SK-N-DZ (cell line): ENCODE results near the gene TMEM151A. TPM values are rescaled to one million over a fixed set of nuclear protein-coding genes. Genes with fewer than 3 reads are reported as not detected.
"Not testable (repeated sequence)": the region's sequence is repeated elsewhere in the genome, so short reads cannot be mapped to it uniquely, and the experiment has no call there.

ENCODE experiments used
- DNase-seq: peaks from one replicate; pipeline ENCODE4 v3.0.0-alpha.2; 2015; ENCODE audit warnings: low spot score
- polyA plus RNA-seq, 2 experiments: library from polyadenylated mRNA; depleted of rRNA; stranded (reverse); fragments of >200 nt; gene quantifications; 2 replicates each; pipeline ENCODE4 v1.2.3, GENCODE V29; 2014

TMEM151A gene
- 3.3 and 4.1 TPM in 2 replicates for polyA plus RNA-seq (2014; cell fraction: cytosol; rRNA removed)
- polyA plus RNA-seq (2014; cell fraction: nucleus; rRNA removed): 1.2 and 2.7 TPM in 2 replicates

- DNase-seq: no peak
Observed at GRCh38 chr11:66291706-66292542, at the start of gene TMEM151A. TSS of gene TMEM151A (plus strand) at chr11:66291894. CDS start at chr11:66292014, 120 bp downstream.

DNA sequence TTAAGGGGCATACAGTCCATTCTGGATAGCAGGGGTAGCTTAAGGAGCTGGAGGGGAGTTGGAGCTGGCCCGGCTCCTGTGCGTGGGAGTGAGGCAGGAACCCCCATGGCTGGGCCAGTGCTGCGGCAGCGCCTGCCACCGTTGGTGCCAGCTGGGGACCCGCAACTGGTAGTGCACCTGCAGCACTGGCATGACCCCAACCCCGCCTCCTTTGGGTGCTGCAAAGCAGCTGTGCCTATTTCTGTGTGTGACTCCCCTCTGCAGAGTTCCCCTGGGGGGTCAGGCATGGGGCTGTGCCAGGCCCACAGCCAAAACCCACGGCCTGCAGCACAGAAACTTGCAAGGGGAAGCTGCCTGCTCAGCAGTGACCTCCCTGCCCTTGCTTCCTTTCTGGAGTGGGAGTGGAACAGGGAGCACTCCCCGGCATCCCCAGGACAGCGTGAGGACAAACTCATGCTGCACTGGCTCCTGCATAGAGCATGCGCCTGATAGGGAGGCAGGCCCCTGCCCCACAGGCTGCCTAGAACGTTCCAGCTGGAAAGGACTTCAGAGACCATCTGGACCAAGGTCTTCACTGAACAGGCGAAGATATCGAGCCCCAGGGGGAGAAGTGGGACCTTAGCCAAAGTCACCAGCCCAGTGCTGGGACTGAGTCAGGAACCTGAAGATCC lies 49.5 kb upstream of the TMEM151A start:
- DNase-seq: no peak

DNA sequence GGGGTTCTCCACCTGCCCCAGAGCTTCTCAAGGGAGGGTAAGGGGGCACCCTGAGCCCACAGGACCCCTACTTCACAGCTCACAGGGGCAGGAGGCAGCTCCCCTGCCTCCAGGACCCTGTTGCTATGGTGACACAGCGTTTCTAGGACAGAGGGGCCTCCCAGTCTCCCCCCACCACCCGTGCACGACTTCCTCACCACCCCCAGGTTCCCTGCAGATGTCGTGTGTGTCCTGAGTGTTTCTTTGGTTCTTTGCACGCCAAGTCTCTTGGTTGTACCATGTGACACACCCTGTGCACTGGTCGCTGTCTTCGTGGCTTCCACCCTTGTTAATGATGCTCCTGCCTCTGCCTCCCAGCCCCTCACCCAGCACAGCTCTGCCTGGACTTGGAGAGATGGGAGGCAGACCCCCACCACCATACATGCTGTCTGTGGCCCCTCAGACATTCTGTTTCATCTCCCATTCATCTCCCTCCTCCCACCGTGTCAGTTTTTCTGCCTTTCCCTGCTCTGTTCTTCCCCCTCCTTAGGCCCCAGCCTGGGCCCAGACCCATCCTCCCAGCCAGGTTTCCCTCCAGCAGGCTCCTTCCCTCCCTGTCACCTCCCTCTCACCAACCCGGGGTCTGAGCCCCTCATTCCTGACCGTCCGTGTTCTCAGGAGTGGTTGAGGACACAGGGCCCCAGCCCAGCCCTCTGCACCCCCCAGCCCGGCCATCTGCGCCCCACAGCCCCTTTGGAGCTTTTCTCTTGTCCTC lies 47.7 kb upstream of the TMEM151A start:
- DNase-seq: no peak

- no peak for DNase-seq
Observed at GRCh38 chr11:66247295-66247694, 44.4 kb upstream of the TMEM151A start.

GRCh38 chr11:66247801-66248200 lies 43.9 kb upstream of the TMEM151A start:
- no peak for DNase-seq

DNA sequence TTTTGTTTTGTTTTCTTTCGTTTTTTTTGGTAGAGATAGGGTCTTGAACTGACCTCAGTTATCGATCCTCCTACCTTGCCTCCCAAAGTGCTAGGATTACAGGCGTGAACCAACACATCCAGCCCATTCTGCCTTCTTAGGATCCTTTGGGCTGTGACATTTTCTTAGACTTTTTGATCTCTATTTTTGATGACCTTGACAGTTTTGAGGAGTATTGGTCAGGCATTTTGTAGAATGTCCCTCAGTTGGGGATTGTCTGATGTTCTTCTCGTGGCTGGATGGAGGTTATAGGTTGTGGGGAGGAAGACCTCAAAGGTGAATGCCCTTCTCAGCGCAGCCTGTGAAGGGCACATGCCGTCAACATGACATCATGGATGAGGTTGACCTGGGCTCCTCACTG lies 42.8 kb upstream of the TMEM151A start:
- DNase-seq: no peak

DNA sequence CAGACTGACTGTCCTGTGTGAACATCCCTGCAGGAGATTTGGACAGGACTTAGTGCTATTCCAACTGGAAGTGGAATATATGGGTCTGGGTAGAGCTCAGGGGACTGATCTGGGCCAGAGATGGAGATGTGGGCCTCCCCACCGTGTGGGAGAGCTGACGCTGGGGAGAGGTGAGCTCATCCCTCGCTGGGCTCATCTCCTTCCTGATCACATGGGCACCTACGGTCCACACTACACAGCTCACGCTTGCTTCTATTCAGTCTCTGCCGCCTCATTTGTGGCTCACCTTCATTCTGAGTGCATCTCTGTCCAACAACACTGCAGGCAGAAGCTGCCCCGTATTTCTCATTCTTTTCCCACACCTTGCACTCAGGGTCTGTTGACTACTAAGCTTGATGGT lies 39.9 kb upstream of the TMEM151A start:
- no peak for DNase-seq

DNA sequence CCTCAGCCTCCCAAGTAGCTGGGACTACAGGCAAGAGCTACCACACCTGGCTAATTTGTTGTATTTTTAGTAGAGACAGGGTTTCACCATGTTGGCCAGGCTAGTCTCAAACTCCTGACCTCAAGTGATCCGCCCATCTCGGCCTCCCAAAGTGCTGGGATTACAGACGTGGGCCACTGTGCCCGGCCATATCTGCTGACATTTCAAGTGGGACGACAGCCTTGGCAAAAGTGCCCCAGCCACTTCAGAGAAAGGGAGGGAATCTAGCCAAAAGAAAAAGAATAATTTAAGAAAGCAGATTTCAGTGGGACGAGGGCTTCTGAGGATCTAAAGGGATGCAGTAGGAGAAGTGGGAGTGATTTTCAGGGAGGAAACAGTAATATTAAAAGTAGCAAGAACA lies 38.6 kb upstream of the TMEM151A start:
- not testable (repeated sequence) for DNase-seq

DNA sequence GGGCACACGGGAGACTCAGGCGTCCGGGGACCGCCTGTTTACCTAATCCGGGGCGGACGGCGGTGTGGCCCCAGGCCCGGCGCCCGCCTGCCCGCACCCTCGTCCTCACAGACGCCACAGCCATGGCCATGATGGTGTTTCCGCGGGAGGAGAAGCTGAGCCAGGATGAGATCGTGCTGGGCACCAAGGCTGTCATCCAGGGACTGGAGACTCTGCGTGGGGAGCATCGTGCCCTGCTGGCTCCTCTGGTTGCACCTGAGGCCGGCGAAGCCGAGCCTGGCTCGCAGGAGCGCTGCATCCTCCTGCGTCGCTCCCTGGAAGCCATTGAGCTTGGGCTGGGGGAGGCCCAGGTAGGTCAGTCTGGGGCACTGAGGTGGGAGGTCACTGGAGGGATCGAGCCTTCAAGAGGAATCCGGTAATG lies 33.2 kb upstream of the TMEM151A start:
- no peak for DNase-seq

DNA sequence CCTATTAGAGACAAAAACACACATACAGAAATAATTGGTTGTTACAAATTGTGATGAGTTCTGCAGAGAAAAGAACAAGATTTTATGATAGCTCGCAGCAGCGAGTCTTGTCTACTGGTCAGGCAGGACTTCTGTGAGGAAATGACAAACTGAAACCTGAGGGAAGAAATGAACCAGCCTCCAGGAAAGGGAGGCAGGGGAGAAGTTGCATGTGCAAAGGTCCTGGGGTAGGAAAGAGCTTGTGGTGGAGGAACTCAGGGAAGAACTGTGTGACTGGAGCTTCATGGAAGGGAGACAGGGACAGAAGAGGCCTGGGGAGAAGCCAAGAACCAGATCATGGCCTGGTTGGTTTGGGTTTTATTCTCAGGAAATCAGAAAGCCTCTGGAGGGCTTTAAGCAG lies 32.5 kb upstream of the TMEM151A start:
- no peak for DNase-seq

DNA sequence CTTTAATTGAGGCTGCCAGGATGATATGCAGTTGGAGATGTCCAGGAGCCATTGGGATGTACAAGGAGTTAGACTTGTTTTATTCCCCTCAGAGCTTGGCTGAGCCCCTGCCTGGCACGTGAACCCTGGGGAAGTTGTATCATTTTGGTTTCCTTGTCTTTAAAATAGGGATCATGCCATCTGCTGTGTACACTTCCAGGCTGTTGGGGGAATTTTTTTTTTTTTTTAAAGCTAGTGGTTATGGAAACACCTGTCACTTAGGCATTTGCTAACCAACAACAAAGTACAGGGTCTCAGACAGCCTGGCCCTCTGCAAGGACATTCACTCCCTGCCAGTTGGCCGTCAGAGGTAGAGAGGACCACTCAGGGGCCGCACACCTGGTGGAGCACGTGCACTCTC lies 31.7 kb upstream of the TMEM151A start:
- no peak for DNase-seq

DNA sequence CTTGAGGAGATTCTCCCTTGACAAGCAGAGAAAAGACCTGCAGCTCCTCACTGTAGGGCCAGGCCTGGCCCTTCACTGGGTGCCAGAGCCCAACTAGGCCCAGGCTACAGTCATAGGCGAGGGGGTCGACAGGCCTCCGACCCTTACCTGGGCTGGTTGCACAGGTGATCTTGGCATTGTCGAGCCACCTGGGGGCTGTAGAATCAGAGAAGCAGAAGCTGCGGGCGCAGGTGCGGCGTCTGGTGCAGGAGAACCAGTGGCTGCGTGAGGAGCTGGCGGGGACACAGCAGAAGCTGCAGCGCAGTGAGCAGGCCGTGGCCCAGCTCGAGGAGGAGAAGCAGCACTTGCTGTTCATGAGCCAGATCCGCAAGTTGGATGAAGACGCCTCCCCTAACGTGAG lies 30.1 kb upstream of the TMEM151A start:
- DNase-seq: no peak

- no peak for DNase-seq
Observed at GRCh38 chr11:66262191-66262590, 29.5 kb upstream of the TMEM151A start.

DNA sequence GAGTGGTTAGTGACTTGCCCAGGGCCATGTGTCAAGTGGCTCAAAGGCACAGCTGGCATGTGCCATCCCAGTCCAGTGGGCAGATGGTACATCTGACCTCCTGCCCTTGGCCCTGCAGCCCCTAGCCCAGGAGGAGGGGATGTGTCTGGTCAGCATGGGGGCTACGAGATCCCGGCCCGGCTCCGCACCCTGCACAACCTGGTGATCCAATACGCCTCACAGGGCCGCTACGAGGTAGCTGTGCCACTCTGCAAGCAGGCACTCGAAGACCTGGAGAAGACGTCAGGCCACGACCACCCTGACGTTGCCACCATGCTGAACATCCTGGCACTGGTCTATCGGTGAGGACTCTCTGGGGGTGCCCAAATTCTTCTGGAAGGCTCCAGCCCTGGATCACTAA lies 29.0 kb upstream of the TMEM151A start:
- DNase-seq: no peak

DNA sequence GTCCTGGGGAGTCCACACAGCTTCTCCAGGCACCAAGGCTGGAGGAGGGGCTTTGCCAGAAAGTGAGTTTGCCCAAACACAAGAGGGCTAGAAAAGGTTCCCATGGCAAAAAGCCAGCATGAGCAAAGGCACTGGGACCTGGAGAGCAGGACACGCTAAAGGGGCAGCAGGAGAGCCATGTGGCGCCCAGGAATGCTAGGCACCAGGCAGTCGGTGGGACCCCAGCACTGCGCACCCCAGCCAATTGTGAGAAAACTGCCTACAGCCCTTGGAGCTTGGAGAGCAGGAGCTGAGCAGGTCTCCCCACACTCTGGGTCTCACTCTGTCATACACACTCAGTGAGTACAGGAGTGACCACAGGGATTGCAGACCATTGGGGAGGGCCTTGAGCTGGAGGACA lies 28.5 kb upstream of the TMEM151A start:
- DNase-seq: no peak

- DNase-seq: no peak
Observed at GRCh38 chr11:66263785-66264184, 27.9 kb upstream of the TMEM151A start.

DNA sequence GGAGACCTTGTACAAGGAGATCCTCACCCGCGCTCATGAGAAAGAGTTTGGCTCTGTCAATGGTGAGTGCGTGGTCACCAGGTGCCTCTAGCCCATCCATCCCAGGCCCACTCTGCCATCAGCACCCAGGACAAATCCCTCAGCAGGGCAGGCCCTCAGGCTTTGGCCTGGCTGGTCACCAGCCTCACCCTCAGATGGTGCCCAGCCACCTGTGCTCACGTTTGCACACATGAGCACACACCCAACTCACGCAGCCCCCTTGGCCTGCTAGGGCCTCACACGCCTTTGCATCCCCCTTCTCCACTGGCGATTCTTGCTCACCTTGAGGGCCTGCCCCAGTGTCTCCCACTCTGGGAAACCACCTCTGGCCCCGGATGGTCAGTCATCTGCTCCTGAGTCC lies 27.3 kb upstream of the TMEM151A start:
- no peak for DNase-seq

DNA sequence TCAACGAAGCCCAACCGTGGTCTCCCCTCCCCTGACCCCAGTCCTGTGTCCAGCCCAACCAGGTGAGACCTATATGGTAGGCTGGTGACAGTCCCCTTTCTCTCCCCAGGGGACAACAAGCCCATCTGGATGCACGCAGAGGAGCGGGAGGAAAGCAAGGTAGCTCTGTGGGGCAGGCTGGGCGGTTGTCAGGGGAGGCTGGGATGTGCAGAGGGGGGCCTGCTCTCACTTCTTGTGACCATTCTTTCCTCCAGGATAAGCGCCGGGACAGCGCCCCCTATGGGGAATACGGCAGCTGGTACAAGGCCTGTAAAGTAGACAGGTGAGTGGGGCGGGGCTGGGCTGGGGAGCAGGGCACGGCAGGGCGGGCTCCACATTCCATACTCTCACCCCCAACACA lies 26.8 kb upstream of the TMEM151A start:
- no peak for DNase-seq

- DNase-seq: no peak
Observed at GRCh38 chr11:66265531-66266377, 25.9 kb upstream of the TMEM151A start.

GRCh38 chr11:66266378-66267038 lies 25.2 kb upstream of the TMEM151A start:
- no peak for DNase-seq

- no peak for DNase-seq
Observed at GRCh38 chr11:66267039-66267378, 24.7 kb upstream of the TMEM151A start.
